WERI-Rb-1 (cell line): ENCODE data around the gene ENO3.
A peak's percentile ranks its signal among the peaks of the same experiment; 100 is the strongest.

Experiments used
- DNase-seq: peaks from one replicate; pipeline ENCODE4 v3.0.0-alpha.2; 2020
- H3K27ac ChIP-seq: fragments of 250-450 bp; sonication (Bioruptor Pico); 2 replicates; pipeline ENCODE4 v1.5.1; 2020; ENCODE audit warnings: mild to moderate bottlenecking, moderate library complexity
- H3K27me3 ChIP-seq: fragments of 250-450 bp; sonication (Bioruptor Pico); 2 replicates; pipeline ENCODE4 v1.5.1; 2021; ENCODE audit warnings: mild to moderate bottlenecking, low read depth, moderate library complexity; ENCODE audit not compliant: insufficient read depth, severe bottlenecking
- H3K36me3 ChIP-seq: fragments of 250-450 bp; sonication (Bioruptor Pico); 2 replicates; pipeline ENCODE4 v1.5.1; 2020; ENCODE audit warnings: mild to moderate bottlenecking, moderate library complexity
- H3K4me3 ChIP-seq: 2 replicates; pipeline ENCODE4 v1.5.1; 2011; ENCODE audit warnings: low read depth, mild to moderate bottlenecking, control low read depth, low read length
- H3K9me3 ChIP-seq: fragments of 250-450 bp; sonication (Bioruptor Pico); 2 replicates; pipeline ENCODE4 v1.5.1; 2021; ENCODE audit warnings: mild to moderate bottlenecking, moderate library complexity; ENCODE audit not compliant: severe bottlenecking
- TF ChIP-seq, protein P1 (sequence below): IDR thresholded peaks from 2 replicates; pipeline ENCODE4 v1.5.1; 2011; ENCODE audit warnings: low read depth, mild to moderate bottlenecking, control low read depth, inconsistent platforms, low read length

The ENO3 gene

GRCh38 chr17:4939796-4940554 lies 10.9 kb upstream of the ENO3 start, which contains the start of the genes RNF167 and SLC25A11:
Gene RNF167 (plus strand): TSS chr17:4940268. CDS start chr17:4940910, 642 bp downstream.
Gene SLC25A11 (minus strand): TSS chr17:4940046. CDS start chr17:4939910, 136 bp downstream.
- Histone ChIP-seq H3K36me3 (peaks cover 52% of the 10 kb centered on the region), H3K4me3 (peak within 1 kb of the TSS; percentile 95), H3K9me3 (no peaks in the 10 kb centered on the region), H3K27me3 (no peaks in the 10 kb centered on the region), H3K27ac (peak within 1 kb of the TSS; percentile 97)
- DNase-seq: peak; percentile 92
- TF ChIP-seq, protein P1, sequence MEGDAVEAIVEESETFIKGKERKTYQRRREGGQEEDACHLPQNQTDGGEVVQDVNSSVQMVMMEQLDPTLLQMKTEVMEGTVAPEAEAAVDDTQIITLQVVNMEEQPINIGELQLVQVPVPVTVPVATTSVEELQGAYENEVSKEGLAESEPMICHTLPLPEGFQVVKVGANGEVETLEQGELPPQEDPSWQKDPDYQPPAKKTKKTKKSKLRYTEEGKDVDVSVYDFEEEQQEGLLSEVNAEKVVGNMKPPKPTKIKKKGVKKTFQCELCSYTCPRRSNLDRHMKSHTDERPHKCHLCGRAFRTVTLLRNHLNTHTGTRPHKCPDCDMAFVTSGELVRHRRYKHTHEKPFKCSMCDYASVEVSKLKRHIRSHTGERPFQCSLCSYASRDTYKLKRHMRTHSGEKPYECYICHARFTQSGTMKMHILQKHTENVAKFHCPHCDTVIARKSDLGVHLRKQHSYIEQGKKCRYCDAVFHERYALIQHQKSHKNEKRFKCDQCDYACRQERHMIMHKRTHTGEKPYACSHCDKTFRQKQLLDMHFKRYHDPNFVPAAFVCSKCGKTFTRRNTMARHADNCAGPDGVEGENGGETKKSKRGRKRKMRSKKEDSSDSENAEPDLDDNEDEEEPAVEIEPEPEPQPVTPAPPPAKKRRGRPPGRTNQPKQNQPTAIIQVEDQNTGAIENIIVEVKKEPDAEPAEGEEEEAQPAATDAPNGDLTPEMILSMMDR: no peak

- peak overlapping the region; percentile 95 for H3K4me3 ChIP-seq
- H3K9me3 ChIP-seq: no peaks in the 10 kb centered on the region
- H3K36me3 ChIP-seq: peaks cover 60% of the 10 kb centered on the region
- TF ChIP-seq, protein P1: no peak
- H3K27ac ChIP-seq: peak overlapping the region; percentile 97
- no peaks in the 10 kb centered on the region for H3K27me3 ChIP-seq
- DNase-seq: peak; percentile 83
These were observed 10.2 kb upstream of the ENO3 start for GRCh38 chr17:4940555-4941318.

- Histone ChIP-seq H3K36me3 (peaks cover 65% of the 10 kb centered on the region), H3K4me3 (peak overlapping the region; percentile 95), H3K27me3 (no peaks in the 10 kb centered on the region), H3K9me3 (no peaks in the 10 kb centered on the region), H3K27ac (peak overlapping the region; percentile 97)
- TF ChIP-seq, protein P1: no peak
- DNase-seq: no peak
These were observed 9.7 kb upstream of the ENO3 start for GRCh38 chr17:4941319-4941610.

DNA sequence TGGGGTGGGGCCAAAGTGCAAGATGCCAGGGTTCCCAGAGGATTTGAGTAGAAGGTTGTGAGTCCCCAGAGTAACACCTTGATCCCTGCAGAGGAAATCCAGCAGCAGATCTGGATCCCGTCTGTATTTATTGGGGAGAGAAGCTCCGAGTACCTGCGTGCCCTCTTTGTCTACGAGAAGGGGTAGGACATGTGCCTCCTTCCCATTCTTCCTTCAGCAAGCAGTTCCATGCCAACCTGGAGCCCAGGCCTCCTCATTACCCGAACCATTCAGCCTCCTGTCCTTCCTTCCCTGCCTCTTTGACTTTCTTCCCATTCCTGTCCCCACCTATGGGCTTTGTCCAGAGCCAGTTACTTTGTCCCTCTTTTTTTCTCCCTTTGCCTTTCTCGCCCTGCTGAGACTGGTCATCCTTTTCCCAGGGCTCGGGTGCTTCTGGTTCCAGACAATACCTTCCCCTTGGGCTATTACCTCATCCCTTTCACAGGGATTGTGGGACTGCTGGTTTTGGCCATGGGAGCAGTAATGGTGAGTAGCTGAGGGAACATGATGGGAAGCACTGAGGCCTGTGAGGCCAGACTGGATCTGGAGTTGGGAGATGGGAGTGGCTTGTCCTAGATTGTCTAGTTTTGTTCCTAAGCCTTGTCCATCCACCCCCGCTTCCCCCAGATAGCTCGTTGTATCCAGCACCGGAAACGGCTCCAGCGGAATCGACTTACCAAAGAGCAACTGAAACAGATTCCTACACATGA lies 8.0 kb upstream of the ENO3 start:
- no peaks in the 10 kb centered on the region for H3K9me3 ChIP-seq
- no peak overlapping the region for H3K4me3 ChIP-seq
- TF ChIP-seq, protein P1: no peak
- peaks cover 70% of the 10 kb centered on the region for H3K36me3 ChIP-seq
- no peaks in the 10 kb centered on the region for H3K27me3 ChIP-seq
- no peak overlapping the region for H3K27ac ChIP-seq
- DNase-seq: no peak

- TF ChIP-seq, protein P1: no peak
- H3K27me3 ChIP-seq: no peaks in the 10 kb centered on the region
- DNase-seq: no peak
- H3K4me3 ChIP-seq: no peak overlapping the region
- H3K27ac ChIP-seq: no peak overlapping the region
- H3K36me3 ChIP-seq: peaks cover 65% of the 10 kb centered on the region
- H3K9me3 ChIP-seq: no peaks in the 10 kb centered on the region
These were observed 6.8 kb upstream of the ENO3 start for GRCh38 chr17:4944163-4944553.
